Calu3 (cell line): ENCODE measurements around the gene CGB8. TPM values are rescaled to one million over a fixed set of nuclear protein-coding genes. Genes with fewer than 3 reads are reported as not detected.
"Not testable (repeated sequence)": the region's sequence is repeated elsewhere in the genome, so short reads cannot be mapped to it uniquely, and the experiment has no call there.

ENCODE experiments used
- BruUV-seq: library from RNA; stranded (reverse); fragments of 400-500 nt; replicated peaks from 2 replicates; lab custom pipeline; 2021; lab: Mats Ljungman, UMichigan
- CTCF ChIA-PET: fragments of 300-600 bp; sonication (Branson Sonifier 250); formaldehyde crosslinking; loops from one replicate; lab custom pipeline; 2022; ENCODE audit warnings: antibody characterized with exemption; lab: Charles Lee
- DNase-seq: peaks from one replicate; pipeline ENCODE4 v3.0.0; 2022
- H3K27ac Mint-ChIP-seq: one replicate; pipeline ENCODE4 v1.8.0; 2022; ENCODE audit warnings: mixed read lengths; ENCODE audit not compliant: unreplicated experiment
- H3K27me3 Mint-ChIP-seq: one replicate; pipeline ENCODE4 v1.8.0; 2022; ENCODE audit warnings: mixed read lengths; ENCODE audit not compliant: unreplicated experiment
- H3K36me3 Mint-ChIP-seq: one replicate; pipeline ENCODE4 v1.8.0; 2022; ENCODE audit warnings: mild to moderate bottlenecking, moderate library complexity, mixed read lengths; ENCODE audit not compliant: insufficient read depth, unreplicated experiment
- H3K4me1 Mint-ChIP-seq: one replicate; pipeline ENCODE4 v1.8.0; 2022; ENCODE audit warnings: mild to moderate bottlenecking, low read depth, mixed read lengths; ENCODE audit not compliant: unreplicated experiment
- H3K4me3 Mint-ChIP-seq: one replicate; pipeline ENCODE4 v1.8.0; 2022; ENCODE audit warnings: mild to moderate bottlenecking, low read depth, moderate library complexity, mixed read lengths; ENCODE audit not compliant: unreplicated experiment
- H3K9me3 Mint-ChIP-seq: one replicate; pipeline ENCODE4 v1.8.0; 2022; ENCODE audit warnings: low read depth, mixed read lengths; ENCODE audit not compliant: unreplicated experiment
- CTCF ChIP-seq: fragments of 200-600 bp; IDR thresholded peaks from one replicate; pipeline ENCODE4 v1.8.0; 2022; ENCODE audit warnings: antibody characterized with exemption; ENCODE audit not compliant: unreplicated experiment
- intact Hi-C: fragments of 100-400 bp; cut with micrococcal nuclease; formaldehyde crosslinking; loops from one replicate; pipeline ENCODE4 v1.10.0; 2022; ENCODE audit not compliant: unreplicated experiment
- total RNA-seq: library from RNA; stranded (reverse); gene quantifications from 2 replicates; pipeline ENCODE4 v1.2.3, GENCODE V29; 2022

The CGB8 gene
- total RNA-seq, 1 experiment from 2014 or later: 0.54 TPM

- Mint-ChIP-seq H3K4me1 (peaks cover 30% of the 10 kb centered on the region), H3K27ac (no peak overlapping the region), H3K27me3 (peaks cover 37% of the 10 kb centered on the region), H3K36me3 (peaks cover 30% of the 10 kb centered on the region), H3K9me3 (no peaks in the 10 kb centered on the region), H3K4me3 (no peak overlapping the region)
- CTCF ChIA-PET: no interaction called here
- intact Hi-C loops: no loop called here
- no TSS peak for BruUV-seq
- TF ChIP-seq CTCF: no peak
- DNase-seq: no peak
These were observed 26.8 kb downstream of the CGB8 start for GRCh38 chr19:49022116-49022515.

DNA sequence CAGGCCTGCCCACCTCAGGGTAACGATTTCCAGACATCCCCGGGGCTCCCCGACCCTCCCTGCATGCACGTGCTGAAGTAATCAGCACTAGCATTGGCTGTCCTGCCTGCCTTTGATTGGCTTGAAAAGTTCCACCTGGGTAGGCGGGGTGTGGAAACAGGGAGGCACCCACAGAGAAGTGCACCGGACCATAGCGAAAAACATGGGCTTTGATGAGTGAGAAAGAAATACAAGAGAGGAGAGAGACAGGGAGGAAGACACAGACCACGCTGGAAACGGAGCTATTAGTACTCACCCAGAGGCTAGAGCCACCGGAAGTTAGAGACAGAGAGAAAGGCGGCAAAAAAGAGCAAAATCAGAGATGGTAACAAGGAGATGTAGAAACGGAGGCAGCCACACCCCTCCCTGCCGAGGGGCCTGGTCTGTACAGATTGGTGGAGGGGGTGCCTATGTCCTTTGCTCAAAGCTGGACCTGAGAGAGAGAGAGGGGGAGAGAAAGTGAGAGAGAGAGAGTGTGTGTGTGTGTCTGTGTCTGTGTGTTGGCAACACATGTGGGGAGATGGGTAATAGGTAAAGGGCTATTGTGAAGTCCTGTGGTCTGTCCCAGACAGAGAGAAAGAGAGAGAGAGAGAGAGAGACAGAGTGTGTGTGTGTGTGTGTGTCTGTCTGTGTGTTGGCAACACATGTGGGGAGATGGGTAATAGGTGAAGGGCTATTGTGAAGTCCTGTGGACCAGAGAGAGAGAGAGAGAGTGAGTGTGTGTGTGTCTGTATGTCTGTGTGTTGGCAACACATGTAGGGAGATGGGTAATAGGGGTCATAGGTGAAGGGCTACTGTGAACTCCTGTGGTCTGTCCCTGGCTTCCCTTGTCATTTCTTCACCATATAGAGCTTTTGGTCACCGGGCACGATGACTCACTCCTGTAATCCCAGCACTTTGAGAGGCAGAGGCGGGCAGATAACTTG lies 27.7 kb downstream of the CGB8 start:
- TF ChIP-seq CTCF: no peak
- Mint-ChIP-seq H3K4me1 (peaks cover 30% of the 10 kb centered on the region), H3K9me3 (no peaks in the 10 kb centered on the region), H3K27me3 (peaks cover 37% of the 10 kb centered on the region), H3K36me3 (peaks cover 38% of the 10 kb centered on the region), H3K4me3 (no peak overlapping the region), H3K27ac (no peak overlapping the region)
- no peak for DNase-seq
- no TSS peak for BruUV-seq
- intact Hi-C loops: no loop called here
- CTCF ChIA-PET: interaction anchor here (0.8 kb wide), 1 partner anchor 589 kb away, joined by 7 read pairs; no protein-coding TSS in a partner anchor

DNA sequence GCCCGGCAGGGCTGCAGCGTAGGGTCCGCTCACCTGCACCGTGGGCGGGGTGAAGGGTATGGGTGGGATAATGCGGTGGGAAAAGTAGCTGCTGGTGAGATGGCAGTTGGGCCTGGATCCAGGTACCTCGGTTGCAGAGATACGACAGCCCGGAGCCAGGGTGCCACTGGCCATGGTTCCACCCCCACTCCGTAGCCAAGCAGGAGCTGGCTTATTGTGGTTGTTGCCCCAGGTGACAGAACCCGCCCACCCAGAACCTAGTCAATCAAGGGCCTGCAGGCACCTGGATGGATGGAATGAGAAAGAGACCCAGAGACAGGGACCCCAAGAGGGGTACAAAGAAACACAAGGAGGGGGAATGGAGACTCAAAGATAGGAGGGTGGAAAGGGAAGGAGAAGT lies 28.6 kb downstream of the CGB8 start:
- Mint-ChIP-seq H3K4me1 (peaks cover 30% of the 10 kb centered on the region), H3K27ac (no peak overlapping the region), H3K9me3 (no peaks in the 10 kb centered on the region), H3K36me3 (peaks cover 46% of the 10 kb centered on the region), H3K4me3 (peak overlapping the region; percentile 62), H3K27me3 (peaks cover 28% of the 10 kb centered on the region)
- intact Hi-C loops: no loop called here
- no TSS peak for BruUV-seq
- no peak for DNase-seq
- CTCF ChIA-PET: interaction anchor here (1.7 kb wide), 1 partner anchor 36 kb away, joined by 7 read pairs; no protein-coding TSS in a partner anchor
- TF ChIP-seq CTCF: no peak

DNA sequence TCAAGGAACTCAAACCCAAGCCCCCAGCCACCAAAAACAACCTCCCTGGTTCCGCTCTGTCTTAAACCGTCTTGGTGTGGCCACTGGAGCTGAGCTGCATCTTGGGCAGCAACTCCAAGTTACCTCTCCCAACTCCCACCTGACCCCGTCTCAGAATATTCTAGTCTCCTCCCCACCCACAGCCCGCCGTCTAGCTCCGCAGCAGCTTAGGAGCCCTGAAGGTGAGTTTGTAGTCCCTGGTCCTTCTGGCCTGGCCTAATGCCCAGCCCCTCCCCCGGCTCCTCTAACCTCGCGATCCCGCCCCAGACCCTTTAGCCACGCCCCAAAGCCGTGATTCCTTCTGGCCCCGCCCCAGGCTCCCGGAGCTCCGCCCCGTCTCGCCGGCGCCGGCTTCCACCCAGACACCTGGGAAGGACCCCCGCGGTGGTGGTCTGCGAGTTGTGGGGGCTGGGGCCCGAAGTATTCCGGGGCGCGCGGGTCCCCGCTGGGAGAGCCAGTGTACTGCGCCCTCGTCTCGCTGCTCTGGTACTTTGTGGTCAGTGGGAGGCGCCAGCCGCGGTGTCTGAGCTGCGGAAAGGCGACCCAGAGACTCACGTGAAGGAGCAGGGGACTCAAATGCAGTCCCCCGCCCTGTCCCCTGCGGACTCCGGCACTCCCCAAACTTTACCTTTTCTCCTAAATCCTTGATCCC lies 29.5 kb downstream of the CGB8 start:
- Mint-ChIP-seq H3K4me3 (peak overlapping the region; percentile 62), H3K9me3 (no peaks in the 10 kb centered on the region), H3K27me3 (peaks cover 26% of the 10 kb centered on the region), H3K36me3 (peaks cover 55% of the 10 kb centered on the region), H3K4me1 (peaks cover 30% of the 10 kb centered on the region), H3K27ac (peak overlapping the region; percentile 6)
- peak; percentile 24 for TF ChIP-seq CTCF
- BruUV-seq: no TSS peak
- CTCF ChIA-PET: interaction anchor here (0.7 to 2.5 kb wide), 6 partner anchors 9 to 54 kb away, joined by 3 to 13 read pairs (median 8); partner anchors contain the start of genes CGB7, GYS1 and RUVBL2
- intact Hi-C loops: no loop called here
- peak; percentile 88 for DNase-seq

GRCh38 chr19:49018388-49019241 lies 30.3 kb downstream of the CGB8 start:
- CTCF ChIA-PET: interaction anchor here (0.6 to 2.5 kb wide), 7 partner anchors 19 to 55 kb away, joined by 3 to 13 read pairs (median 7); partner anchors contain the start of genes CGB7, GYS1 and RUVBL2
- H3K4me1 Mint-ChIP-seq: peaks cover 30% of the 10 kb centered on the region
- H3K9me3 Mint-ChIP-seq, DNase-seq, intact Hi-C loops: not testable (repeated sequence)
- H3K27ac Mint-ChIP-seq: peak overlapping the region; percentile 6
- H3K4me3 Mint-ChIP-seq: peak overlapping the region; percentile 62
- H3K36me3 Mint-ChIP-seq: peaks cover 63% of the 10 kb centered on the region
- H3K27me3 Mint-ChIP-seq: peaks cover 26% of the 10 kb centered on the region
- BruUV-seq: TSS peak; percentile 27
